ENCODE data around the gene ZNF558.
A peak's percentile ranks its signal among the peaks of the same experiment; 100 is the strongest.

Gene ZNF558

GRCh38 chr19:8832132-8833021 lies at the start of gene ZNF558, which contains the start of gene MBD3L1:
Gene ZNF558, minus strand, starts transcription at chr19:8832304. Its CDS starts 9,645 bp downstream, at chr19:8822659.
Gene MBD3L1, plus strand, starts transcription at chr19:8832377. Its CDS starts 10,302 bp downstream, at chr19:8842679.
- DNase-seq (ENCODE audit: low spot score) = peak; percentile 91

GRCh38 chr19:8881512-8881911 lies 49.4 kb upstream of the ZNF558 start:
- DNase-seq (ENCODE audit: low spot score) = no peak

DNA sequence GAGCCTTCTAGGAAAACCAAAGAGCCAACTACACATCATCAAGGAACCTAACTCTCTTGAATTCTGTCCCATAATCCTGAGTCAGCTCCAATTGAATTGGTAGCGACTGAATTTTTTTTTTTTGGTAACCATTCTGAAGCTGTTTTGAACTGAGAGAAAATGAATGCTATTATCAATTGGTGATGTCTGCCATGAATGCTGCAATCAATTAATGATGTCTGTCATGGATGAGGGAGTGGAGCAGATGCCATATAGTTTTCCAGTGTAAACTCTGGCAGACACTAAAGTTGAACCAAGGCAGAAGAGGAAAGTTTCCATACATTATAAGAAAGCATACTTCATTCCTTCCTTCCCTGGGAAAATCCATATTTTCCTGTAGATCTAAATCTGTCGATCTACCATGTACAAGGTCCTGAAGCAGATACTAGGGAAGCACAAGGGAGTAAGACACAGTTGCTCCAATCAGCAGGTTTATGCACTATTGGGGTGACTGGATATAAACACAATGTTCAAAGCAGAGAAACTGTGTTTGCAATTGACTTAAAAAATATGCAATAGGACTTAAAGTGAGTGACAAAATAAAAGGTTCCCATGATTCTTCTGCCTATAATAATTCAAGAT lies 48.9 kb upstream of the ZNF558 start:
- no peak for DNase-seq (ENCODE audit: low spot score)

- no peak for DNase-seq (ENCODE audit: low spot score)
These were observed 46.0 kb upstream of the ZNF558 start for GRCh38 chr19:8877854-8878705.

- no peak for DNase-seq (ENCODE audit: low spot score)
These were observed 34.2 kb upstream of the ZNF558 start for GRCh38 chr19:8866344-8866743.

DNA sequence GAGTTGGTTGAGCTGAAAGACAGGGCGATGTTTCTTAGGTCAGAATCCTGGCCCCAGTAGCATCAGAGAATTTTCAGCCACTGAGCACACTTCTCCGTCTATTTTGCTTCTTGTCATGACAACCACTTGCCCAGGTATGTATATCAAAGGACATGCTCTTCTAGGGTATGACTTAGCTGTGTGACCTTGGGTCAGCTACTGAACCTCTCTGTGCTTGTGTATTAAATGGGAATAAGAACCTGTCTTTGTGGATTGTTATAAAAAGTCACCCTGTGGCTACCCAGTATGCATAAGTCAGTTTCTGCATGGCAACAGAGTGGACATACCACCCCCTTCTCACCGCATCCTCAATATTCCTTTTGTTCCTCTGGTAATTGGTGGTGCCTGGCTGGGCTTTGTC lies 26.2 kb upstream of the ZNF558 start:
- DNase-seq (ENCODE audit: low spot score) = no peak

- DNase-seq (ENCODE audit: low spot score) = no peak
These were observed 18.4 kb upstream of the ZNF558 start for GRCh38 chr19:8850488-8850887.

- no peak for DNase-seq (ENCODE audit: low spot score)
These were observed 17.1 kb upstream of the ZNF558 start for GRCh38 chr19:8849232-8849631.

GRCh38 chr19:8846819-8847218 lies 14.7 kb upstream of the ZNF558 start:
- DNase-seq (ENCODE audit: low spot score) = no peak

DNA sequence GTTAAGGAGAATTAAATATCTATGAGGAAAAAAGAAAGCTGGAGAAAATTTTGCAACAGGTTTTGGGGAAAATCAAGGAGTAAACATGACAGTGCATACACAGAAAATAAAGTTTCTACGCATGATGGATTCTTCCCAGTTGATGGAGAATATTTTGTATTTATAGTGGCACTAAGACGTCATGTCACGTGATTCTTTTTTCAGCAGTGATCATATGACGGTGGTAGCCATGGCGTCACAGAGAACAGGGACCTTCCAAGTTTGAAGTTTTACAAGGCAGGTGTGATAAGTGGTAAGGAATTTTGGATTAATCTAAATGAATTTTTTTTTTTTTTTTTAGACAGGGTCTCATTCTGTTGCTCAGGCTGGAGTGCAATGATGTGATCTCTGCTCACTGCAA lies 8.6 kb upstream of the ZNF558 start:
- DNase-seq (ENCODE audit: low spot score) = no peak

GRCh38 chr19:8835877-8836276 lies 3.8 kb upstream of the ZNF558 start:
- no peak for DNase-seq (ENCODE audit: low spot score)

DNA sequence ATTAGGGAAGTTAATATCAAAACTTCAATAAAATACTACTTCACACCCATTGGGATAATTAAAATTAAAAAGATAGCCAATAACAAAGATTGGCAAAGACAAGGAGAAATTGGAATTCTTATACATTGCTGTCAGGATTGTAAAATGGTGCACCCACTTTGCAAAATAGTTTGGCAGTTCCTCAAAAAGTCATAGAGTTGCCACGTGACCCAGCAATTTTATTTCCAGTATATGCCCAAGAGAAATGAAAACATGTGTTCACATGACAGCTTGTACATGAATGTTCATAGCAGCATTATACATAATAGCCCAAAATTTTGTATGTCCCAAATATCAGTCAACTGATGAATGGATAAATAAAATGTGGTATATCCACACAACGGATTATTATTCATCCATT lies 3.3 kb upstream of the ZNF558 start:
- no peak for DNase-seq (ENCODE audit: low spot score)

DNA sequence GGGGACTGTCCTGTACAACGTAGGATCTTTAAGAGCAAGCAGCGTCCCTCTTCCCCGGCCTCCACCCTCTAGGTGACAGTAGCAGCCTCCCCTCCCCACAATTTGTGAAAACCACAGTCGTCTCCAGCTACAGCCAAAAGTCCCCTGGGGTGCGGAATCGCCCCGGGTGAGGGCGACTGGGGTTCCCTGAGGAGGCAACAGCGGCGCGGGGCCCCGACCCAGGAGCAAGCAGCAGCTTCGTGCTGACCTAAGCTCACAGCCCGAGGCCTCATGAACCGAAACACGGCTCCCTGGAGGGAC lies 322 bp downstream of the ZNF558 start:
- no peak for DNase-seq (ENCODE audit: low spot score)

GRCh38 chr19:8831373-8831772 lies 731 bp downstream of the ZNF558 start:
- DNase-seq (ENCODE audit: low spot score) = peak; percentile 4

DNA sequence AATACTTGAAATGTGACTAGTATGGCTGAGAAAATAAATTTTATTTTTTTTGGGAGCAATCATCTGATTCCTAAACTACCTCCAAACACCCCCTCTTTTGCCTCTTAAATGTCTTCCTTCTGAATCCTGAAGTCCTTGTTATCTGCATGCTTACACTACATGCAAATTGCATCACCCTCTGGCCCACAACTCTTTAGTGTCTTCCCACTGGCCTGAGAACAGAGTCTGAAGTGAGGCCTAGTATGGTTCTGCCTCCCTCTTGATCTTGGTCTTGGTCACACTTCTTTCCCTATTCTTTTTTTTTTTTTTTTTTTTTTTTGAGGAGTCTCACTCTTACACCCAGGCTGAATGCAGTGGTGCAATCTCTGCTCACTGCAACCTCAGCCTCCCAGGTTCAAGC lies 4.8 kb downstream of the ZNF558 start:
- no peak for DNase-seq (ENCODE audit: low spot score)

- no peak for DNase-seq (ENCODE audit: low spot score)
These were observed 5.7 kb downstream of the ZNF558 start for GRCh38 chr19:8826371-8826770.

GRCh38 chr19:8821748-8822241 lies 10.3 kb downstream of the ZNF558 start:
- no peak for DNase-seq (ENCODE audit: low spot score)

DNA sequence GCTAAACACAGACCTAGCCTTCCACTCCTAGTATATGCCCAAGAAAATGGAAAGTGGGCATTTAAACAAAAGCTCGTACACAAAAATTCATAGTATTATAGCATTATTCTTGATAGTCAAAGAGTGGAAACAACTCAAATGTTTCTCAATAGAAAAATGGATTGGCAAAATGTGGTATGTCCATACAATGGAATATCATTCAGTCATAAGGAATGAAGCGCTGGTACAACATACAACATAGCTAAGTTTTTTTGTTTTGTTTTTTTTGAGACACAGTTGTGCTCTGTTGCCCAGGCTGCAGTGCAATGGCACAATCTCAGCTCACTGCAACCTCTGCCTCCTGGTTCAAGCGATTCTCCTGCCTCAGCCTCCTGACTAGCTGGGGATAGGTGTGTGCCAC lies 11.9 kb downstream of the ZNF558 start:
- no peak for DNase-seq (ENCODE audit: low spot score)

GRCh38 chr19:8815780-8816179 lies 16.3 kb downstream of the ZNF558 start:
- no peak for DNase-seq (ENCODE audit: low spot score)

- DNase-seq (ENCODE audit: low spot score) = no peak
These were observed 17.9 kb downstream of the ZNF558 start for GRCh38 chr19:8814176-8814575.

DNA sequence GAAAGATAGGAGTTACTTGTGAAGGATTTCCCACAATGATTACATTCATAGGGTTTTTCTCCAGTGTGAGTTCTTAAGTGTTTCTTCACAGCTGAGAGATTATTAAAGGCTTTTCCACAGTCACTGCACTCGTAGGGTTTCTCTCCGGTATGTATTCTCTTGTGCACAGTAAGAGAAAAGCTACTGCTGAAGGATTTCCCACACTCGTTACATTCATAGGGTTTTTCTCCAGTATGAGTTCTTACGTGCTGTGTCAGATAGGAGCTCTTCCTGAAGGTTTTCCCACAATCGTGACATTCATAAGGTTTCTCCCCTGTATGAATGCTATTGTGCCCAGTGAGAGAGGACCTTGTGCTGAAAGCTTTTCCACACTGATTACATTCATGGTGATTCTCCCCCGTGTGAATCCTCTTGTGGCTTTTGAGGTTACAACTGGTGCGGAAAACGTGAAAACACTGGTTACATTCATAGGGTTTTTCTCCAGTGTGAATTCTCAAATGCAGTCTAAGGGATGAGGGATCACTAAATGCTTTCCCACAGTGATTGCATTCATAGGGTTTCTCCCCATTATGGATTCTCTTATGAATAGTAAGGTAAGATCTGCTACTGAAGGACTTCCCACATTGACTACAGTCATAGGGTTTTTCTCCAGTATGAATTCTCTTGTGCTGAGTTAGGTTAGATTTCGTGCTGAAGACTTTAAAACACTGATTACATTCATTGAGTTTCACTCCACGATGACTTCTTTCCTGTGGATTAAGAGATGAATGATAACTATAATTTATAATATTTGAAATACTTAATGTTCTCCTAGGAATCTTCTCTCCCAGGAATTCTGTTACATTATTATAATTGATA lies 20.6 kb downstream of the ZNF558 start:
- DNase-seq (ENCODE audit: low spot score) = no peak

DNA sequence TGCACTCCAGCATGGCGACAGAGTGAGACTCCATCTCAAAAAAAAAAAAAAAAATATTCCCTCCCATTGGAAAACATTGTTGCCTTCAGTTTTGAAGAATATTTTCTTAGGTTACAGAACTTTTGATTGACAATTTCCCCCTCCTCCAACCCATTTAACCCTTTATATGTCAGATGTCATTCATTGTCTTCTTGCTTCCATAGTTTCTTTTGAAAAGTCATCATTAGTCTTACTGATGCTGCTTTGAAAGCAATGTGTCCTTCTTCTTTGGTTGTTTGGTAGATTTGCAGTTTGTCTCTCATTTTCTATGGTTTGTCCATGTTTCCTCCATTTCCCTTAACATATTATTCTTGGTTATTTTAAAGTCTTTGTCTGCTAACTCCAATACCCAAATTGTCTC lies 25.4 kb downstream of the ZNF558 start:
- DNase-seq (ENCODE audit: low spot score) = no peak

Data from kidney capillary endothelial cell (primary cell).